Gastroesophageal sphincter (tissue), 3 donors: ENCODE measurements around the gene TAF6L.

Source experiments
- POLR2A ChIP-seq, 2 donors: fragments of 450-650 bp; IDR thresholded peaks; one replicate each; pipeline ENCODE4 v1.6.1; 2017; ENCODE audit warnings: antibody characterized with exemption in 2 of 2, mild to moderate bottlenecking in 2 of 2, moderate library complexity in 1 of 2
- TF ChIP-seq, protein P1 (sequence below), 4 experiments: fragments of 200-600 bp in 2 of 4; fragments of 450-650 bp in 2 of 4; sonication (generic) in 1 of 4; IDR thresholded peaks; one replicate each; pipeline ENCODE4 v1.5.1; 2017 to 2019; ENCODE audit warnings: antibody characterized with exemption in 4 of 4, mild to moderate bottlenecking in 2 of 4, moderate library complexity in 2 of 4

- TF ChIP-seq, protein P1, sequence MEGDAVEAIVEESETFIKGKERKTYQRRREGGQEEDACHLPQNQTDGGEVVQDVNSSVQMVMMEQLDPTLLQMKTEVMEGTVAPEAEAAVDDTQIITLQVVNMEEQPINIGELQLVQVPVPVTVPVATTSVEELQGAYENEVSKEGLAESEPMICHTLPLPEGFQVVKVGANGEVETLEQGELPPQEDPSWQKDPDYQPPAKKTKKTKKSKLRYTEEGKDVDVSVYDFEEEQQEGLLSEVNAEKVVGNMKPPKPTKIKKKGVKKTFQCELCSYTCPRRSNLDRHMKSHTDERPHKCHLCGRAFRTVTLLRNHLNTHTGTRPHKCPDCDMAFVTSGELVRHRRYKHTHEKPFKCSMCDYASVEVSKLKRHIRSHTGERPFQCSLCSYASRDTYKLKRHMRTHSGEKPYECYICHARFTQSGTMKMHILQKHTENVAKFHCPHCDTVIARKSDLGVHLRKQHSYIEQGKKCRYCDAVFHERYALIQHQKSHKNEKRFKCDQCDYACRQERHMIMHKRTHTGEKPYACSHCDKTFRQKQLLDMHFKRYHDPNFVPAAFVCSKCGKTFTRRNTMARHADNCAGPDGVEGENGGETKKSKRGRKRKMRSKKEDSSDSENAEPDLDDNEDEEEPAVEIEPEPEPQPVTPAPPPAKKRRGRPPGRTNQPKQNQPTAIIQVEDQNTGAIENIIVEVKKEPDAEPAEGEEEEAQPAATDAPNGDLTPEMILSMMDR (IDR thresholded peaks at IDR 0.05), result peak in 3 of 4 experiments; percentile 5 to 55 (median 44)
- TF ChIP-seq POLR2A (IDR thresholded peaks at IDR 0.05), result peak; percentile 74 to 78
Observed at GRCh38 chr11:62753736-62754603, 17.2 kb upstream of the TAF6L start, which contains the start of gene ZBTB3.
